GM23338 (cell line): ENCODE measurements around the gene SLC38A8. TPM values are rescaled to one million over a fixed set of nuclear protein-coding genes. Genes with fewer than 3 reads are reported as not detected.

ENCODE experiments used
- ATAC-seq: fragments of 200-7000 bp; cut with Tn5 transposase; 3 replicates; pipeline ENCODE4 v1.9.1; 2020
- DNase-seq: peaks from one replicate; pipeline ENCODE4 v3.0.0-alpha.2; 2015; ENCODE audit warnings: low spot score
- H2AFZ ChIP-seq: fragments of 200-600 bp; sonication (generic); 2 replicates; pipeline ENCODE4 v1.8.0; 2016; ENCODE audit warnings: antibody characterized with exemption, mild to moderate bottlenecking, moderate library complexity
- H3F3A ChIP-seq: fragments of 200-600 bp; sonication (generic); replicated peaks from 2 replicates; pipeline ENCODE4 v1.8.0; 2017; ENCODE audit warnings: antibody characterized with exemption, mixed run types, low read depth
- H3K27ac ChIP-seq: fragments of 200-600 bp; sonication (generic); 2 replicates; pipeline ENCODE4 v1.6.1; 2016; ENCODE audit warnings: low read depth
- H3K27me3 ChIP-seq: fragments of 200-600 bp; sonication (generic); 2 replicates; pipeline ENCODE4 v1.8.0; 2016; ENCODE audit warnings: mild to moderate bottlenecking, mixed run types, moderate library complexity; ENCODE audit not compliant: insufficient read depth
- H3K36me3 ChIP-seq: fragments of 200-600 bp; sonication (generic); 2 replicates; pipeline ENCODE4 v1.8.0; 2016; ENCODE audit warnings: mild to moderate bottlenecking; ENCODE audit not compliant: insufficient read depth
- H3K4me1 ChIP-seq: fragments of 200-600 bp; sonication (generic); 2 replicates; pipeline ENCODE4 v1.8.0; 2016; ENCODE audit warnings: mild to moderate bottlenecking, moderate library complexity; ENCODE audit not compliant: insufficient read depth
- H3K4me2 ChIP-seq: fragments of 200-600 bp; sonication (generic); 2 replicates; pipeline ENCODE4 v1.7.1; 2017; ENCODE audit warnings: mixed run types
- H3K4me3 ChIP-seq: fragments of 200-600 bp; sonication (generic); 2 replicates; pipeline ENCODE4 v1.6.1; 2016; ENCODE audit warnings: mixed run types
- H3K79me2 ChIP-seq: fragments of 200-600 bp; sonication (generic); replicated peaks from 2 replicates; pipeline ENCODE4 v1.8.0; 2017; ENCODE audit warnings: mild to moderate bottlenecking; ENCODE audit not compliant: insufficient read depth
- H3K9me2 ChIP-seq: fragments of 200-600 bp; sonication (generic); 2 replicates; pipeline ENCODE4 v1.8.0; 2017; ENCODE audit not compliant: insufficient read depth
- H4K20me1 ChIP-seq: fragments of 200-600 bp; sonication (generic); replicated peaks from 2 replicates; pipeline ENCODE4 v1.8.0; 2017; ENCODE audit warnings: mild to moderate bottlenecking; ENCODE audit not compliant: insufficient read depth
- H3K27ac Mint-ChIP-seq: 2 replicates; pipeline ENCODE4 v1.8.0; 2020; ENCODE audit warnings: inconsistent platforms, mild to moderate bottlenecking, moderate library complexity, mixed read lengths
- H3K27me3 Mint-ChIP-seq: 3 replicates; pipeline ENCODE4 v1.8.0; 2022; ENCODE audit warnings: low read depth, mild to moderate bottlenecking, moderate library complexity, mixed read lengths, inconsistent platforms; ENCODE audit not compliant: insufficient read depth, poor library complexity
- H3K36me3 Mint-ChIP-seq: 3 replicates; pipeline ENCODE4 v1.8.0; 2021; ENCODE audit warnings: low read depth, mild to moderate bottlenecking, inconsistent platforms, moderate library complexity, mixed read lengths
- H3K4me1 Mint-ChIP-seq: 3 replicates; pipeline ENCODE4 v1.8.0; 2020; ENCODE audit warnings: mild to moderate bottlenecking, inconsistent platforms, mixed read lengths
- H3K4me3 Mint-ChIP-seq: 3 replicates; pipeline ENCODE4 v1.8.0; 2021; ENCODE audit warnings: moderate library complexity, mild to moderate bottlenecking, inconsistent platforms, mixed read lengths
- H3K9me3 Mint-ChIP-seq: 3 replicates; pipeline ENCODE4 v1.8.0; 2020; ENCODE audit warnings: moderate library complexity, mild to moderate bottlenecking, inconsistent platforms, mixed read lengths
- CREB1 ChIP-seq: fragments of 250-450 bp; sonication (Bioruptor Pico); IDR thresholded peaks from 2 replicates; pipeline ENCODE4 v1.5.0; 2020; ENCODE audit warnings: low read depth, mild to moderate bottlenecking, moderate library complexity
- EZH2 ChIP-seq: fragments of 200-600 bp; sonication (generic); IDR thresholded peaks from one replicate; pipeline ENCODE4 v1.8.0; 2017; ENCODE audit warnings: antibody characterized with exemption, mild to moderate bottlenecking, low read depth; ENCODE audit not compliant: unreplicated experiment
- EZH2phosphoT487 ChIP-seq: fragments of 200-600 bp; sonication (generic); IDR thresholded peaks from one replicate; pipeline ENCODE4 v1.8.1; 2018; ENCODE audit warnings: antibody characterized with exemption; ENCODE audit not compliant: unreplicated experiment
- JUNB ChIP-seq: IDR thresholded peaks from one replicate; pipeline ENCODE4 v1.6.1; 2016; ENCODE audit warnings: antibody characterized with exemption; ENCODE audit not compliant: unreplicated experiment
- NANOG ChIP-seq: IDR thresholded peaks from 2 replicates; pipeline ENCODE4 v1.6.1; 2016; ENCODE audit warnings: antibody characterized with exemption, borderline replicate concordance
- POLR2AphosphoS5 ChIP-seq: IDR thresholded peaks from 2 replicates; pipeline ENCODE4 v1.6.1; 2016; ENCODE audit warnings: antibody characterized with exemption, low read depth
- STAT1 ChIP-seq: IDR thresholded peaks from one replicate; pipeline ENCODE4 v1.6.1; 2016; ENCODE audit warnings: antibody characterized with exemption; ENCODE audit not compliant: unreplicated experiment
- ZNF114 ChIP-seq: fragments of 250-450 bp; sonication (Bioruptor Pico); IDR thresholded peaks from 2 replicates; pipeline ENCODE4 v1.5.0; 2020; ENCODE audit warnings: mild to moderate bottlenecking, moderate library complexity
- ZNF331 ChIP-seq: fragments of 250-450 bp; sonication (Bioruptor Pico); IDR thresholded peaks from 2 replicates; pipeline ENCODE4 v1.5.0; 2020; ENCODE audit warnings: low read depth, mild to moderate bottlenecking, moderate library complexity
- polyA plus RNA-seq: library from polyadenylated mRNA; unstranded; fragments of >200 nt; fragmentation: Nextera tagmentation; extraction: Ambion mirVana; gene quantifications from 2 replicates; pipeline ENCODE4 v1.2.1, GENCODE V29; 2016
- total RNA-seq: library from RNA; depleted of rRNA; stranded (reverse); fragments of >200 nt; shearing (Covaris generic); gene quantifications from 2 replicates; pipeline ENCODE4 v1.2.3, GENCODE V29; 2014
- TF ChIP-seq, protein P1 (sequence below), 2 experiments: fragments of 200-600 bp in 1 of 2; sonication (generic) in 1 of 2; conservative IDR thresholded peaks; 2 replicates each; pipeline versions ENCODE4 v1.5.1 to v1.6.1; 2016 to 2017; ENCODE audit warnings: antibody characterized with exemption in 2 of 2, low read depth in 2 of 2, mild to moderate bottlenecking in 2 of 2, moderate library complexity in 1 of 2
- TF ChIP-seq, protein P2 (sequence below): fragments of 250-450 bp; sonication (Bioruptor Pico); IDR thresholded peaks from 2 replicates; pipeline ENCODE4 v1.5.0; 2020; ENCODE audit warnings: mild to moderate bottlenecking, moderate library complexity
- TF ChIP-seq, protein P3 (sequence below): IDR thresholded peaks from 2 replicates; pipeline ENCODE4 v1.6.1; 2016; ENCODE audit warnings: antibody characterized with exemption
- TF ChIP-seq, protein P4 (sequence below): IDR thresholded peaks from one replicate; pipeline ENCODE4 v1.6.1; 2018; ENCODE audit warnings: antibody characterized with exemption; ENCODE audit not compliant: unreplicated experiment

The SLC38A8 gene
- total and polyA plus RNA-seq, 2 experiments from 2014 or later = not detected

DNA sequence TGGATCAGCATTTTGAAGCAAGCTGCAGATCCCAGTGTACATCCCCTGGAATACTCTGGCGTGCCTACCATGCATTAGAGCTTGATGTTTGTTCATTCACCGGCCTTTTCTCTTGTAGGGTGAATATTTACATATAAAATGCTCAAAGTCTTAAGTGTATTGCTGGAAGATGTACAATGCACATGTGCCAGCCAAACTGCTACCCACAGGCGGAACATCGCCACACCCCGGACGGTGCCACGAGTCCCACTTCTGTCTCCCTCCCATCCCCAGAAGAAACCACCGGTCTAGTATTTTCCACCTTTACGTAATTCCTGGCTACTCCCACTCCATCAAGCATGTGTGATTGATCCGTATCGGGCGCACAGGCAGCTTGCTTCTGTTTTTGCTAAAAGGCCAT lies 4.1 kb downstream of the SLC38A8 start:
- Histone ChIP-seq H3K4me1 (peaks cover 3% of the 10 kb centered on the region; the same call in 1 of the 2 replicates), H3K79me2 (no peaks in the 10 kb centered on the region), H2AFZ (no peak overlapping the region), H3K27me3 (no peaks in the 10 kb centered on the region), H3K27ac (no peak overlapping the region), H4K20me1 (no peaks in the 10 kb centered on the region), H3F3A (no peaks in the 10 kb centered on the region), H3K4me3 (no peak overlapping the region), H3K4me2 (no peak overlapping the region), H3K9me2 (no peaks in the 10 kb centered on the region), H3K36me3 (no peaks in the 10 kb centered on the region)
- TF ChIP-seq ZNF114 (CRISPR knock-in tag) = no peak
- no peak for TF ChIP-seq EZH2phosphoT487
- no peak for TF ChIP-seq POLR2AphosphoS5
- TF ChIP-seq, protein P1, sequence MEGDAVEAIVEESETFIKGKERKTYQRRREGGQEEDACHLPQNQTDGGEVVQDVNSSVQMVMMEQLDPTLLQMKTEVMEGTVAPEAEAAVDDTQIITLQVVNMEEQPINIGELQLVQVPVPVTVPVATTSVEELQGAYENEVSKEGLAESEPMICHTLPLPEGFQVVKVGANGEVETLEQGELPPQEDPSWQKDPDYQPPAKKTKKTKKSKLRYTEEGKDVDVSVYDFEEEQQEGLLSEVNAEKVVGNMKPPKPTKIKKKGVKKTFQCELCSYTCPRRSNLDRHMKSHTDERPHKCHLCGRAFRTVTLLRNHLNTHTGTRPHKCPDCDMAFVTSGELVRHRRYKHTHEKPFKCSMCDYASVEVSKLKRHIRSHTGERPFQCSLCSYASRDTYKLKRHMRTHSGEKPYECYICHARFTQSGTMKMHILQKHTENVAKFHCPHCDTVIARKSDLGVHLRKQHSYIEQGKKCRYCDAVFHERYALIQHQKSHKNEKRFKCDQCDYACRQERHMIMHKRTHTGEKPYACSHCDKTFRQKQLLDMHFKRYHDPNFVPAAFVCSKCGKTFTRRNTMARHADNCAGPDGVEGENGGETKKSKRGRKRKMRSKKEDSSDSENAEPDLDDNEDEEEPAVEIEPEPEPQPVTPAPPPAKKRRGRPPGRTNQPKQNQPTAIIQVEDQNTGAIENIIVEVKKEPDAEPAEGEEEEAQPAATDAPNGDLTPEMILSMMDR (conservative IDR thresholded peaks at IDR 0.05; ENCODE audit: low read depth in 2 of 2) = no peak
- no peak for TF ChIP-seq JUNB
- no peak for TF ChIP-seq CREB1 (CRISPR knock-in tag)
- TF ChIP-seq, protein P2, sequence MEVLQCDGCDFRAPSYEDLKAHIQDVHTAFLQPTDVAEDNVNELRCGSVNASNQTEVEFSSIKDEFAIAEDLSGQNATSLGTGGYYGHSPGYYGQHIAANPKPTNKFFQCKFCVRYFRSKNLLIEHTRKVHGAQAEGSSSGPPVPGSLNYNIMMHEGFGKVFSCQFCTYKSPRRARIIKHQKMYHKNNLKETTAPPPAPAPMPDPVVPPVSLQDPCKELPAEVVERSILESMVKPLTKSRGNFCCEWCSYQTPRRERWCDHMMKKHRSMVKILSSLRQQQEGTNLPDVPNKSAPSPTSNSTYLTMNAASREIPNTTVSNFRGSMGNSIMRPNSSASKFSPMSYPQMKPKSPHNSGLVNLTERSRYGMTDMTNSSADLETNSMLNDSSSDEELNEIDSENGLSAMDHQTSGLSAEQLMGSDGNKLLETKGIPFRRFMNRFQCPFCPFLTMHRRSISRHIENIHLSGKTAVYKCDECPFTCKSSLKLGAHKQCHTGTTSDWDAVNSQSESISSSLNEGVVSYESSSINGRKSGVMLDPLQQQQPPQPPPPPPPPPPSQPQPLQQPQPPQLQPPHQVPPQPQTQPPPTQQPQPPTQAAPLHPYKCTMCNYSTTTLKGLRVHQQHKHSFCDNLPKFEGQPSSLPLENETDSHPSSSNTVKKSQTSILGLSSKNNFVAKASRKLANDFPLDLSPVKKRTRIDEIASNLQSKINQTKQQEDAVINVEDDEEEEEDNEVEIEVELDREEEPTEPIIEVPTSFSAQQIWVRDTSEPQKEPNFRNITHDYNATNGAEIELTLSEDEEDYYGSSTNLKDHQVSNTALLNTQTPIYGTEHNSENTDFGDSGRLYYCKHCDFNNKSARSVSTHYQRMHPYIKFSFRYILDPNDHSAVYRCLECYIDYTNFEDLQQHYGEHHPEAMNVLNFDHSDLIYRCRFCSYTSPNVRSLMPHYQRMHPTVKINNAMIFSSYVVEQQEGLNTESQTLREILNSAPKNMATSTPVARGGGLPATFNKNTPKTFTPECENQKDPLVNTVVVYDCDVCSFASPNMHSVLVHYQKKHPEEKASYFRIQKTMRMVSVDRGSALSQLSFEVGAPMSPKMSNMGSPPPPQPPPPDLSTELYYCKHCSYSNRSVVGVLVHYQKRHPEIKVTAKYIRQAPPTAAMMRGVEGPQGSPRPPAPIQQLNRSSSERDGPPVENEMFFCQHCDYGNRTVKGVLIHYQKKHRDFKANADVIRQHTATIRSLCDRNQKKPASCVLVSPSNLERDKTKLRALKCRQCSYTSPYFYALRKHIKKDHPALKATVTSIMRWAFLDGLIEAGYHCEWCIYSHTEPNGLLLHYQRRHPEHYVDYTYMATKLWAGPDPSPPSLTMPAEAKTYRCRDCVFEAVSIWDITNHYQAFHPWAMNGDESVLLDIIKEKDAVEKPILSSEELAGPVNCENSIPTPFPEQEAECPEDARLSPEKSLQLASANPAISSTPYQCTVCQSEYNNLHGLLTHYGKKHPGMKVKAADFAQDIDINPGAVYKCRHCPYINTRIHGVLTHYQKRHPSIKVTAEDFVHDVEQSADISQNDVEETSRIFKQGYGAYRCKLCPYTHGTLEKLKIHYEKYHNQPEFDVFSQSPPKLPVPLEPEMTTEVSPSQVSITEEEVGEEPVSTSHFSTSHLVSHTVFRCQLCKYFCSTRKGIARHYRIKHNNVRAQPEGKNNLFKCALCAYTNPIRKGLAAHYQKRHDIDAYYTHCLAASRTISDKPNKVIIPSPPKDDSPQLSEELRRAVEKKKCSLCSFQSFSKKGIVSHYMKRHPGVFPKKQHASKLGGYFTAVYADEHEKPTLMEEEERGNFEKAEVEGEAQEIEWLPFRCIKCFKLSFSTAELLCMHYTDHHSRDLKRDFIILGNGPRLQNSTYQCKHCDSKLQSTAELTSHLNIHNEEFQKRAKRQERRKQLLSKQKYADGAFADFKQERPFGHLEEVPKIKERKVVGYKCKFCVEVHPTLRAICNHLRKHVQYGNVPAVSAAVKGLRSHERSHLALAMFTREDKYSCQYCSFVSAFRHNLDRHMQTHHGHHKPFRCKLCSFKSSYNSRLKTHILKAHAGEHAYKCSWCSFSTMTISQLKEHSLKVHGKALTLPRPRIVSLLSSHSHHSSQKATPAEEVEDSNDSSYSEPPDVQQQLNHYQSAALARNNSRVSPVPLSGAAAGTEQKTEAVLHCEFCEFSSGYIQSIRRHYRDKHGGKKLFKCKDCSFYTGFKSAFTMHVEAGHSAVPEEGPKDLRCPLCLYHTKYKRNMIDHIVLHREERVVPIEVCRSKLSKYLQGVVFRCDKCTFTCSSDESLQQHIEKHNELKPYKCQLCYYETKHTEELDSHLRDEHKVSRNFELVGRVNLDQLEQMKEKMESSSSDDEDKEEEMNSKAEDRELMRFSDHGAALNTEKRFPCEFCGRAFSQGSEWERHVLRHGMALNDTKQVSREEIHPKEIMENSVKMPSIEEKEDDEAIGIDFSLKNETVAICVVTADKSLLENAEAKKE (CRISPR knock-in tag) = no peak
- TF ChIP-seq, protein P3, sequence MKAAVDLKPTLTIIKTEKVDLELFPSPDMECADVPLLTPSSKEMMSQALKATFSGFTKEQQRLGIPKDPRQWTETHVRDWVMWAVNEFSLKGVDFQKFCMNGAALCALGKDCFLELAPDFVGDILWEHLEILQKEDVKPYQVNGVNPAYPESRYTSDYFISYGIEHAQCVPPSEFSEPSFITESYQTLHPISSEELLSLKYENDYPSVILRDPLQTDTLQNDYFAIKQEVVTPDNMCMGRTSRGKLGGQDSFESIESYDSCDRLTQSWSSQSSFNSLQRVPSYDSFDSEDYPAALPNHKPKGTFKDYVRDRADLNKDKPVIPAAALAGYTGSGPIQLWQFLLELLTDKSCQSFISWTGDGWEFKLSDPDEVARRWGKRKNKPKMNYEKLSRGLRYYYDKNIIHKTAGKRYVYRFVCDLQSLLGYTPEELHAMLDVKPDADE = no peak
- TF ChIP-seq, protein P4, sequence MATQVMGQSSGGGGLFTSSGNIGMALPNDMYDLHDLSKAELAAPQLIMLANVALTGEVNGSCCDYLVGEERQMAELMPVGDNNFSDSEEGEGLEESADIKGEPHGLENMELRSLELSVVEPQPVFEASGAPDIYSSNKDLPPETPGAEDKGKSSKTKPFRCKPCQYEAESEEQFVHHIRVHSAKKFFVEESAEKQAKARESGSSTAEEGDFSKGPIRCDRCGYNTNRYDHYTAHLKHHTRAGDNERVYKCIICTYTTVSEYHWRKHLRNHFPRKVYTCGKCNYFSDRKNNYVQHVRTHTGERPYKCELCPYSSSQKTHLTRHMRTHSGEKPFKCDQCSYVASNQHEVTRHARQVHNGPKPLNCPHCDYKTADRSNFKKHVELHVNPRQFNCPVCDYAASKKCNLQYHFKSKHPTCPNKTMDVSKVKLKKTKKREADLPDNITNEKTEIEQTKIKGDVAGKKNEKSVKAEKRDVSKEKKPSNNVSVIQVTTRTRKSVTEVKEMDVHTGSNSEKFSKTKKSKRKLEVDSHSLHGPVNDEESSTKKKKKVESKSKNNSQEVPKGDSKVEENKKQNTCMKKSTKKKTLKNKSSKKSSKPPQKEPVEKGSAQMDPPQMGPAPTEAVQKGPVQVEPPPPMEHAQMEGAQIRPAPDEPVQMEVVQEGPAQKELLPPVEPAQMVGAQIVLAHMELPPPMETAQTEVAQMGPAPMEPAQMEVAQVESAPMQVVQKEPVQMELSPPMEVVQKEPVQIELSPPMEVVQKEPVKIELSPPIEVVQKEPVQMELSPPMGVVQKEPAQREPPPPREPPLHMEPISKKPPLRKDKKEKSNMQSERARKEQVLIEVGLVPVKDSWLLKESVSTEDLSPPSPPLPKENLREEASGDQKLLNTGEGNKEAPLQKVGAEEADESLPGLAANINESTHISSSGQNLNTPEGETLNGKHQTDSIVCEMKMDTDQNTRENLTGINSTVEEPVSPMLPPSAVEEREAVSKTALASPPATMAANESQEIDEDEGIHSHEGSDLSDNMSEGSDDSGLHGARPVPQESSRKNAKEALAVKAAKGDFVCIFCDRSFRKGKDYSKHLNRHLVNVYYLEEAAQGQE = no peak
- TF ChIP-seq EZH2 = no peak
- no peak for TF ChIP-seq ZNF331 (CRISPR knock-in tag)
- TF ChIP-seq NANOG = no peak
- no peak for TF ChIP-seq STAT1
- Mint-ChIP-seq H3K27me3 (peaks cover 8% of the 10 kb centered on the region), H3K9me3 (peaks cover 2% of the 10 kb centered on the region; the same call in 2 of the 3 replicates), H3K36me3 (no peaks in the 10 kb centered on the region), H3K4me3 (no peak overlapping the region), H3K27ac (no peak overlapping the region), H3K4me1 (peaks cover 12% of the 10 kb centered on the region)
- ATAC-seq (no peak), DNase-seq (no peak)
